ENCODE data around the gene WASHC4.
"Not testable (repeated sequence)": the region's sequence is repeated elsewhere in the genome, so short reads cannot be mapped to it uniquely, and the experiment has no call there.

Gene WASHC4

DNA sequence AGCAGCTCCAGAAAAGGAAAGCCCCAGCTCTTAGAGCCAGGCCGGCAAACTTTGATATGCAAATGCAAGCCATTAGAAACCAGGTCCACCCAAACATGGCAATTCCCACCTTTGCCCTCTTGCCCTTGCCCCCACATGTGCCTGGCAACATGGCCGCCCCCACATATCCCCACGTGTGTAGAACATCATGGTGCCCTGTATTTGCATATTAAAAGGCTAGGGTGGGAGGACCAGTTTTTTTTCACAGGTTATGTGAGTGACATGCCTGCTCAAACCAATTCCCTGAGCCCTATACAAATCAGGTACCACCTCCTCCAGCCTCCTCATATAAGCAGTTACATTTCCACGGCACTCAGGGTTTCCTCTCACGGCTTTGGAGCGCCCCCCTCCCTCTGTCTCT lies 17.2 kb upstream of the WASHC4 start:
- DNase-seq (ENCODE audit: low spot score): no peak

DNA sequence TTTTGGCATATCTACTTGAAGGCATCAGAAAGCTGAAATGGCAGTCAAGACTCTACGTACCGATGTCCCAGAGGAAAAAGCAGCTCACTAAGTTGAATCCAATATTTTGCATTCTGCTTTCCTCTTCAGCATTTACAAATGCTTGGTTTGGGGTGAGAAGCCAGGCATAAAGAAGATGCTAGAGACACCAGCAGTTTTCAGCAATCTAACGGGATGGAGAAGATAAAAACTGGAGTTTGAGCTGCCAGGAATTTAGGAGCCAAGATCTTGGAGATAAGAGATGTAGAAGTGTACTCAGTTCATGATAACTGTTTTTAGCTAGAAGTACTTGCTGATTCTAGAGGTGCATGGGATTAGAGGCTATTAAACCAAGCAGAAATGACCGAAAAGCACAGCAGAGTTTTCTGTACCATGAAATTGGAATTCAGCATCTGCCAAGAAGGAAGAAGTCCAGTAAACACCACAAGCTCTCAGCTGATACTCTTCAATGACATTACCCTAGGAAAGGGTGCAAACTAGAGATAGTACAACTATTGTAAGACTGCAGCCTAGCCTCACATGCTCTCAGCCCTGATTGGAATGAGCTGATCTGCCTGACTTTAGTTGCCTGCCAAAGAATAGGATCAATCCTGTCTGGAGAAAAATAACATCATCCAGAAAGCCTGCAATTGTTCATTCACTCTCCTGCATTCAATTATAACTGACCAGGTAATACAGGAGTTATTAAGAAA lies 15.9 kb upstream of the WASHC4 start:
- DNase-seq (ENCODE audit: low spot score): no peak

DNA sequence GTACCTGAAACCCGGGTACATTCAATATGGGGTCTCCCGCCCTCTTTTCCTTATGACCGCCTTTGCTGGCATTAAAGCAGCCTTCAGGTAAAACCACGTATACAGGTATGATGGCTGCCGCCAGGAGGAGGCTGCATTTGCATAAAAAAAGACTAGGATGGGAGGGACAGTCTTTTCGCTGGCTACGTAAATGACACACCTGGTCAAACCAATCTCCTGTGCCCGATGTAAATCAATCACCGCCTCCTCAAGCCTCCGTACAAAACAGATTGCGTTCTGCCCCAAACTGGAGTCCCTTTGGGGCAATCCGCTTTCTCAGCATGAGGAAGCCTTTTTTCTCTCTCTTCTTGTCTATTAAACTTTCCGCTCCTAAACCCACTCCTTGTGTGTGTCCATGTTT lies 15.2 kb upstream of the WASHC4 start:
- DNase-seq (ENCODE audit: low spot score): peak; percentile 66

DNA sequence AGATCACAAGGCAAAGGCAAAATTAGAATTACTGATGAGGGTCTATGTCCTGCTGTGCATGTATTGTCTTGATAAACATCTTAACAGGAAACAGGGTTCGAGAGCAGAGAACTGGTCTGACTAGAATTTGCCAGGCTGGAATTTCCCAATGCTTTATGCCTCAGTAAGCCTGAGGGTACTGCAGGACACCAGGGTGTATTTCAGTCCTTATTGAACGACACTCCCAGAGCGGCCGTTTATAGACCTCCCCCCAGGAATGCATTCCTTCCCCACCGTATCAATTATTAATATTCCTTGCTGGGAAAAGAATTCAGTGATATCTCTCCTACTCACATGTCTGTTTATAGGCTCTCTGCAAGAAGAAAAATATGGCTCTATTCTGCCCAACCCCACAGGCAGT lies 12.2 kb upstream of the WASHC4 start:
- not testable (repeated sequence) for DNase-seq (ENCODE audit: low spot score)

DNA sequence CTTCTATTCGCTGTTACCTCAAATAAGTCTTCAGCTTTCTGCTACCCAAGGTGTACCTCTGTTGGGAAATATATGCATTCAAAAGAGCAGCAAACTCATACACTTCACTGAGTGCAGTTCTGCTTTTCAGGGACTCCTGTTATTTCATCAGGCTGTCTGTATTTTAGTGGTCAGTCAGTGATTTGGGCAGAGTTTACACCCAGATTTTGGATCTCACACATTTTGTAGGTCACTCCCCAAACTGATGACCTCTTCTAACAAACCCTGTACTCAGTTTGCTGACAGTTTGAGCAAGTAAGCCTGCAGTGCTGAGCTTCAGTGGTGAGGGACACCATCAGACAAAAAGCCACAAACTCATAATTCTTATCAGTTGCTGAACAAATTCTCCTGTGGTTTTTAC lies 8.2 kb upstream of the WASHC4 start:
- DNase-seq (ENCODE audit: low spot score): no peak

DNA sequence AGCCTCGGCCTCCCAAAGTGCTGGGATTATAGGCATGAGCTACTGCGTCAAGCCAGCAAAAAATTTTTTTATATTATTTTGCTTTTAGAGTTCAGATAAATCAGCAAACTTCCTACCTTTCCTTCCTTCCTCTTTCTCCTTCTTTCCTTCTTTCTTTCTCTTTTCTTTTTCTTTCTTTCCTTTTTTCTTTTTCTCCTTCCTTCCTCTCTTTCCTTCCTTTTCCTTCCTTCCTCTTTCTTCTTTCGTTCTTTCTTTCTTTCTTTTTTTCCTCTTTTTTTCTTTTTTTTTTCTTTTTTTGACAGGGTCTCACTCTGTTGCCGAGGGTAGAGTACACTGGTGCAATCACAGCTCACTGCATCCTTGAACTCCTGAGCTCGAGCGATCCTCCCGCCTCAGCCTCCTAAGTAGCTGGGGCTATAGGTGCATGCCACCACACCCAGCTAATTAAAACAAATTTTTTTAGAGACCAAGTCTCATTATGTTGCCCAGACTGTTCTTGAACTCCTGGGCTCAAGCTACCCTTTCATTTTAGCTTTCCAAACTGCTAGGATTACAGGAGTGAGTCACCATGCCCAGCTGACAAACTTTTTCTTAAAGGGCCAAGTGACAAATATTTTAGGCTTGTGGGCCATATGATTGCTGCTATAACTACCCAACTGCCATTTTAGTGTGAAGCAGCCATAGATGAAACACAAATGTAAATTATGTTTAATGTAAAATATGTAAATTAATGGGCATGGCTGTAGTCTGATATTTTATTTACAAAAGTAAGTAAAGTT lies 7.1 kb upstream of the WASHC4 start:
- peak; percentile 55 for DNase-seq (ENCODE audit: low spot score)

DNA sequence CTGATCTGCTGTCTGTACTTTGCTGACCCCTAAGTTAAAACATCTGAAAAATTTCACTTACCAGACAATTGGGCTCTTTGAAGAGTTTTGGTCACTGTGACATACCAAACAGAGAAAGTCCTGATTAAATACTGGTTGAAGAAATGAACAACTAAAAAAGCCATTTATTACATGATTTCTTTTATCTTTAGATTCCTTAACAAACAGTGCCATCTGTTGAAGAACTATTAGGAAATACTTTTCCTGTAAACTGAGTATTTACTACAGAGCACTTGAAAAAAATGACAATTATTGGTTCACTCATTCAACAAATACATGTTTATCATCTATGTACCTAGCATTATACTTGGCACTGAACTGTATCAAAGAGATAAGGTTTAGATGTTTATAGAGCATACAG lies 6.5 kb upstream of the WASHC4 start:
- no peak for DNase-seq (ENCODE audit: low spot score)

DNA sequence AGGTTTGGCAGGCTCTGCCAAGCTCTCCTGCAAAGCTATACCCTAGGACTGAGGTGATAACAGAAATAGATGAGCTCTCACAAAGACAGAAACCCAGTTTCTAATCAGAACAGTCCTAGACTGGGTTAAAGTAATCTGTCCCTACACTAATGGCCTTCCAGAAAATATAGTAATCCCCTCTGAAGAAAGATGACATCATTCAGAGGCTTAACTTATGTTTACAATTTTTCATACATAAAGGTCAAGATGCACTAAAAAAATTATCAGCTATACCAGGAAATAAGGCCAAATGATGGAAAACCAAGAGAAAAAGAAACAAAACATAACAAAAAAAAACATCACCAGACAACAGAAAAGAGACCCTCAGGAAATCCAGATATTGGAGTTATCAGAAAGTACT lies 4.9 kb upstream of the WASHC4 start:
- no peak for DNase-seq (ENCODE audit: low spot score)

DNA sequence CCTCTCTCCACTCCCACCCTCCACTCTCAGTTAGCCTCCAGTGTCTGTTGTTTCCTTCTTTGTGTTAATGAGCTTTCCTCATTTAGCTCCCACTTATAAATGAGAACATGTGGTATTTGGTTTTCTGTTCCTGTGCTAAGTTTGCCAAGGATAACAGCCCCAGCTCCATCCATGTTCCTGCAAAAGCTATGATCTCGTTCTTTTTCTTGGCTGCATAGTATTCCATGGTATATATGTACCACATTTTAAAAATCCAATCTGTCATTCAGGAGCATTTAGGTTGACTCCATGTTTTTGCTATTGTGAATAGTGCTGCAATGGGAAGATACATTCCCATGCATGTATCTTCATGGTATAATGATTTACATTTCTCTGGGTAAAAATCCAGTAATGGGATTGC lies 2.8 kb upstream of the WASHC4 start:
- DNase-seq (ENCODE audit: low spot score): no peak

DNA sequence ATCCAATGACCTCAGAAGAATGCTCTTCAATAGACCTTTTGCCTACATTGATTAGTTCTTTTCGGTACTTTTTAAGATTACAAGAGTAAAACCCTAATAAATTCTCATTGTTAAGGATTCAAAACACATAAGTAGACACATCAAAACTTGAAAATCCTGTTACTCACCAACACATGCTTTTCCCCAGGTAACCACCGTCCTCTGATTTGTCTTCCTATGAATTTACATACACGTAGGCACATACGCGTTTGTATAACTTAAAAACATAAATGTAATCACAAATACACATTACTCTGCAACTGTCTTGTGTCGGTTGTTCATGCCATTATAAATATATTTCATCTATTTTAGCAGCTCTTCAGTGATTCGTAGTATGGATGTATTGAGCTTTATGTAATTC lies 910 bp upstream of the WASHC4 start:
- peak; percentile 22 for DNase-seq (ENCODE audit: low spot score)

DNA sequence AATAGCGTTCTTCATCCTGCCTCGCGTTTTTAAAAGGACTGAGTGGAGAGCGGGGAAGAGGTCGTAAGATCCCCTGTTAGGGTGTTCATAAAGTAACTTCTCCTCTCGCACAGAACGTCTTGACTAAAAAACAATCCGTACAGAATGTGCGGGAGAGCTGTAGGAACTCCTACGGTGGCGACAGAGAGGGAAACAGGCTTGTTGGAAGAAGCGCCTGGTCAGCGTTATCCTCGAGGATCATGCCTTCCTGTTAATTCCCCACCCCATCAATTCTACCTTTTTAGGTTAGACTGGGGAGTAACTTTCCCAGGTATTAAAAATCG lies 399 bp upstream of the WASHC4 start:
- DNase-seq (ENCODE audit: low spot score): no peak

DNA sequence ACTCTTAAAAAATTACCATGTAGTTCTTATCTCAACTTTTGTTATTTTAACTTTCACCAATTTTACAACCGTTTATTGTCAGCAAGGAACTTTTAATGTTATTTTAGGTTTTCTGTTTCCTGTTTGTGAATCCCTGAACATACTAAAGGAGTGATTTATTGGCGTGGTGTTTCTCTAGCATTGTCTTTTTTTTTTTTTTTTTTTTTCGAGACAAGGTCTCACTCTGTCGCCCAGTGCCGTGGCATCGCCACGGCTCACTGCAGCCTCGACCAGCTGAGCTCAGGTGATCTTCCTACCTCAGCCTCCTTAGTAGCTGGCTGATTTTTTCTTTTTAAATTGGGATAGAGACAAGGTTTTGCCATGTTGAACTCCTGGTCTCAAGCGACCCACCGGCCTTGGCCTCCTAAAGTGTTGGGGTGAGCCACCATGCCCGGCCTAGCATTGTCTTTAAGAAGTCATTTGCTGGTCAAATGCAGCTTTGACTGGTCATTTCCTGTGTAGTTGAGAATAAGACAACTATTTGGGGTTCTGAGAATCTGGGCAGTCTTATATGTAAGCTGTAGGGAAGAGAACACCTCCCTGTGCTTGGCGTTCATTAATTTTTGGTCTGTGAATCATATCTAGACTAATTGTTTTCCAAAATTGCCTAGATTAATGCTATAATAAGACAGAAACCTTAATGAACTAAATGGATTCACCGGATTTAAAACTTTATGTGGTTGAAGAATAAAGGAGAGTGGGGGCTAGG lies 2.1 kb downstream of the WASHC4 start:
- DNase-seq (ENCODE audit: low spot score): no peak

DNA sequence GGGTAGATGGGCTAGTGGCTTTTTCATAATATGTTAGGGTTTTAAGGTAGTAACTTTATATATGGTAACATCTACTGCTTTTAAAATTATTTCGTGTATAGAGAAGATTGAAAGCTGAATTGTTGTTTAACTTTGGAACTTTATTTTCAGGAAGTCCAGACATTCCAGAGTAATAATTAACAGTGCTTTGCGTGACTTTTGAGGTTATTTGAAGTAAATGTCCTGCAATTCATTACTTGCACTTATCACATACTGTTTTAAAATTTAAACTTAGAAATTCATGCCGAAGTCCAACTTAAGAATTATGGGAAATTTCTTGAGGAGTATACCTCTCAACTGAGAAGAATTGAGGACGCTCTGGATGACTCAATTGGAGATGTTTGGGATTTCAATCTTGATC lies 3.3 kb downstream of the WASHC4 start:
- DNase-seq (ENCODE audit: low spot score): no peak

DNA sequence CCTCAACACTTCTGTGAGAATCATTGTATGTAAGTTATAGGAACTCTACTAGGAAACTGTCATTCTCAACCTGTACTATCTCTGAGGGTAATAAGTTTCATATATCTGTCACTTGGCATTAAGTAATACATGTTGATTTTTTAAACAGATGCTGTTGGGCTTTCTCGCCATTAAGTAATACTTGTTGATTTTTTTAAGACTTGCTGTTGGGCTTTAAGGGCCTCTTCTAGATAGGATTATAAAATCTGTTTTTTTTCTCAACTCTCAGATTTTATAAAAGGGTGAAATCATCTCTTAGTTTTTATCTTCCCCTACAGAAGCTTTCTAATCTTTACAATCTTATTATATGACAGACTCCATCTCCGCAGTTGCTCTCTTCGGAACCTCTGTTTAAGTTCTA lies 5.6 kb downstream of the WASHC4 start:
- no peak for DNase-seq (ENCODE audit: low spot score)

DNA sequence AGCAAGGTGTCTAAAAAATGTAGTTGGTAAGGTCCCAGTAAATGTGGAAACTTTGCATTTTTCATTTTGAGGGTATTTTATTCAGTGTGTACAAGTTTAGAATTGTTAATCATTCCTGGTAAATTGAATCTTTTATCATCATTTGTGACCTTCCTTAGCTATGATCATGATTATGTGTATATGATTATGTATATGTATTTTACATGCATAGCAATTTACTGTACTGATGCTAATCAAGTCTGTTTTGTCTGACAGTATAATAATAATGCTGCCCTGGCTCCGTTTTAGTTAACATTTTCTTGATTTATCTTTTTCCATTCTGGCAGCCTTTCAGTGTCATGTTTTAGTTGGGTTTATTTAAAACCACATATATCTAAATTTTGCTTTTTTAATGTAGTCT lies 9.4 kb downstream of the WASHC4 start:
- no peak for DNase-seq (ENCODE audit: low spot score)

DNA sequence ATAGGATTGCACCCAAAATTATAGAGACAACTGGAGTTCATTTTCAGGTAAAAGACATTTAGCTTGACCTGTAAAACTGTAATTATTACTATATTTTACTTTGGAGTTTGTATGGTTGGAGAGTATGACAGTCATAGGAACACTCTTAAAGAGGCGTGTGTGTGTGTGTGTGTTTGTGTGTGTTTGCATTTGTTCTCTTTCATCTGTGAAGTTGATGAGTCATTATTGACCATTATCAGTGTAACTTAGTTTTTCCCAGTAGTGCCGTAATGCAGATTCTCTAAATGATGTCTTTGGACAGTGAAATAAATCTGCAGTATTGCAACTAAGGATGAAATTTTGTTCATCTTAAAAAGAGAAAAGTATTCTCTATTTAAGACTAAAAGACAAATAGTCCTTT lies 13.0 kb downstream of the WASHC4 start:
- no peak for DNase-seq (ENCODE audit: low spot score)

DNA sequence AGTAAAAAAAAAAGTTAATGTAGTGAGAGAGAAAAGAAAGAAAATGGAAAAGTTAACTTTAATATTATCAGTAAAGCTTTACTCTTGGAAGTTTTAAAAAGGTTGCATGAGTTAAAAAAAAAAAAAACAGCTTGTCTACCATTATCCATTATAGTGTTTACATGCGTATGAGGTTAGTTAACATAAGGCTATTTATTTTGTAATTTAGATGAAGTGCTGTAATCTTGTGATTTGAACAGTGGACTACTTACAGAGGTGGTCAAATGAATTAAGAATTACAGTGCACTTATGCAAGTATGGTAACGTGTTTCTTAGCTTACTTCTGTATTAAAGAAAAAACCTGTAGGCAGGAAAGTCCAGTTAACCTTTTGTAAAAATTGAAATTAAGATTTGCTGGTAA lies 30.7 kb downstream of the WASHC4 start:
- DNase-seq (ENCODE audit: low spot score): no peak

DNA sequence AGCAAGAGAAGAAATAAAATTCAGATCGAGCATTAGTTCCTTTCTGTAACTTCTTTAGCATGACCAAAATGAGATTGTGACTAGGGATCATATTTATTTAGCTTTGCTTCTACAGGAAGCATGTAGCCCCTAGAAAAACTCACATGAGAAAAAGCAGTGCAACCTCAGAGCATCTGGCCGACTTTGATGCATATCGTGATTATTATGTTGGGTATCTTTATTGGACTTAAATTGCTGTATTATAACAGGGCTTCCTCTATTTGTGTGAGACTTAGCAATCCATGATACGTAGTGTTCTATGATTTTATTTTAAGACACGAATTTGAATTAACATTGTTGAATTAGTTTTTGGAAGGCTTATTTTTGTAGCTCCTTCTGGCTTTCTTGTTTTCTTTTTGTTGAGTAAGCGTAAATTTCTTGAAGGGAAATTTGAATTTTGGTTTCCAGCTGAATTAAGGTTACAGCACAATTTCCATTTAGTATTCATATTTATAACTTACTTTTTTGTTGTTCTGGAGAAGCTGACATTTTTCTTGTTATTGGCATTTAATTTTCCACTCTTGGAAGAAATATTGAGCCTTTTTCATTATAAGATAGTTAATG lies 33.9 kb downstream of the WASHC4 start:
- DNase-seq (ENCODE audit: low spot score): no peak

DNA sequence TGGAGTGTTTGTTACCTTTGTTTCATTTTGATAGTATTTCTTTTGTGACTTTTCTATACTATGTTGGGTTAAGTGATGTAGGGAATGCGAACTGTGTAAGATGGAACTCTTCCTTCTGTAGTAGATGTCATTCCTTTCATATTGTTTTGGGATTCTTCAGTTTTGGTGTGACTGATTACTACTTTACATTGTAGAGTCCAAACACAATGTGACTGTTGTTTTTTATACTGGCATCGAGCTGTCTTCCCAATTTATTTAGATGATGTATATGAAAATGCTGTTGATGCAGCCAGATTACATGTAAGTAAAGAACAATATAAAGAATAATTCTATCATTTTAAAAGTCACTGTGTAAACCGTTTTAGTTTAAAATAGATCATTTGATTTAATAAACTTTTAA lies 34.7 kb downstream of the WASHC4 start:
- no peak for DNase-seq (ENCODE audit: low spot score)

DNA sequence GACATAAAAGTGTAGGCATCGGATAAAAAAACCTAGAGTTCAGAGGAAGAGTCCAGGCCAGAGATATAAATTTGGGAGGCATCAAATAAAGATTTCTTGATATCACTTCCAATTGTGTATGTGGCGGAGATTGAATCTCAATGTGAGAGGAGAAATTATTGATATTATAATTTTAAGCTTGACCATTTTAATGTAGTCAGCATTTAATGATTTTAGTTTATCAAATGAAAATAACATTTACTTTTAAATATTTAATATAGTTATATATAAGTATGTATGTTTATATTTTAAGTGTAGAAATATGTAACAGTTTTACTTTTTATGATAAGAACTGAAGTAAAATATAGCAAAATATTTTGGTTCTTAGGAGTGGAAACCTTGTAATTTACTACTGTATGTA lies 48.7 kb downstream of the WASHC4 start:
- DNase-seq (ENCODE audit: low spot score): no peak

DNA sequence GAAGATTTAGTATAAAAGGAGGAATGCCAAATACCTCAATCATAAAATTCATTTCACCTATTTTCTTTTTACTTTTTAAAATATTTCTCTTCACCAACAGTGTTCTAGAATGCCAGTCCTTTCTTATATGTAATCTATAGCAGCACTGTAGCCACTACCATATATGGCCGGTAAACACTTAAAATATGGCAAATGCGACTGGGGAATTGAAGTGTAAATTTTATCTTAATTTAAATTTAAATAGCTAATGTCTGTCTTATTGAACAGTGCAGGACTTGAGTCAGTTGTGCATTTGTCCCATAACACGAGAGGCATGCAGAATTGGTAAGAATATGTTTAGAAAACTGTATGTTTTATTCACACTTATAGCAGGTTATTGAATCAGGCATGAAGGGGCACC lies 50.1 kb downstream of the WASHC4 start:
- DNase-seq (ENCODE audit: low spot score): no peak

DNA sequence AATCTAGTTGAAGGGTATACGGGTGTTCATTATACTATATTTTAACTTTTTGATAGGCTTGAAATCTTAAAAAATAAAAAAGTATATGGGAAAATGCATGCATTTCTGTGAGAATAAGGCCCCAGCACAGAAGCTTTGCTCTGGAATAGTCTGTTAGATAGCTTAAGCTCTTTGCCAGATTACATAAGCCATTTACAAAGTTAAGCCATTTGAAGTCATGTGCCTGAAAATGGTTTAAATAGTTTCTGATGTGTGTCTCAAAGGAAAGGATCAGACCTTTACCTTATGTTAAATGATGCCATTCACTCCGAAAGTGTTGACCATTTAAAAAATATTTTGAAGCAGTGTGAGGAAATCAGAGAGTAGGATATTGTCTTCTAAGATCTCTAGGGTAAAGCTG lies 51.3 kb downstream of the WASHC4 start:
- no peak for DNase-seq (ENCODE audit: low spot score)

DNA sequence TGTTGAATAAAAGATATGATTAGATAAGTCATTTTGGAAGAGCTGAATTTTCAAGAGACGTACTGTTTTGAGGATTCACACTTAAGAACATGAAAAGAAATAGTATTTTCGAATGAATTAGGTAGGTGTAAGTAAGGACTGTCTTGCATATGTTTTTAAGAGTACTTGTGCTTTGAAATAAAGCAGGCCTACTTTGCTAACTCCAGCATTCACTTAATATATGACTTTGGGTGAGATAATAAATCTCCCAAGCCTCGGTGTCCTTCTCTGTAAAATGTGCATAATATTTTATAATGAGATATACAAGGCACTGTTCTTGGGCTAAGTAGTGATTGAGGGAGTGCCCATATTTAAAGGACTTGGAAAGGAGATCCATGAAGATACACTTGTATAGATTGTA lies 54.6 kb downstream of the WASHC4 start:
- DNase-seq (ENCODE audit: low spot score): no peak

Data from LoVo (cell line).